NCI-H524 treated with DMSO at 0.1 percent for 48 hours (cell line): ENCODE results near the gene PSMG4.
A peak's percentile ranks its signal among the peaks of the same experiment; 100 is the strongest.

Experiments
- DNase-seq: peaks from one replicate; lab custom pipeline; 2025; lab: John Stamatoyannopoulos, UW

PSMG4 gene

GRCh38 chr6:3251462-3252314 lies 7.1 kb upstream of the PSMG4 start:
- DNase-seq, result peak; percentile 38

GRCh38 chr6:3252369-3252768 lies 6.4 kb upstream of the PSMG4 start:
- no peak for DNase-seq

GRCh38 chr6:3252861-3253596 lies 5.7 kb upstream of the PSMG4 start:
- no peak for DNase-seq

GRCh38 chr6:3253597-3253961 lies 5.2 kb upstream of the PSMG4 start:
- DNase-seq, result no peak

- DNase-seq, result no peak
Measured at GRCh38 chr6:3258201-3258600, 546 bp upstream of the PSMG4 start.

- no peak for DNase-seq
Measured at GRCh38 chr6:3259491-3259958, 778 bp downstream of the PSMG4 start.

- DNase-seq, result no peak
Measured at GRCh38 chr6:3260296-3260695, 1.5 kb downstream of the PSMG4 start.

GRCh38 chr6:3260772-3261517 lies 2.2 kb downstream of the PSMG4 start:
- no peak for DNase-seq

- DNase-seq, result no peak
Measured at GRCh38 chr6:3261518-3261820, 2.7 kb downstream of the PSMG4 start.

GRCh38 chr6:3261921-3262320 lies 3.2 kb downstream of the PSMG4 start:
- no peak for DNase-seq

- no peak for DNase-seq
Measured at GRCh38 chr6:3263096-3263495, 4.3 kb downstream of the PSMG4 start.

GRCh38 chr6:3264356-3264755 lies 5.6 kb downstream of the PSMG4 start:
- DNase-seq, result no peak

GRCh38 chr6:3265671-3266070 lies 6.9 kb downstream of the PSMG4 start:
- DNase-seq, result peak; percentile 30

- DNase-seq, result peak; percentile 69
Measured at GRCh38 chr6:3266170-3266569, 7.4 kb downstream of the PSMG4 start.

GRCh38 chr6:3267162-3267561 lies 8.4 kb downstream of the PSMG4 start:
- DNase-seq, result peak; percentile 54

GRCh38 chr6:3268680-3269079 lies 9.9 kb downstream of the PSMG4 start:
- DNase-seq, result no peak

GRCh38 chr6:3269281-3269975 lies 10.7 kb downstream of the PSMG4 start:
- no peak for DNase-seq

- no peak for DNase-seq
Measured at GRCh38 chr6:3270258-3270657, 11.5 kb downstream of the PSMG4 start.

- no peak for DNase-seq
Measured at GRCh38 chr6:3271756-3272155, 13.0 kb downstream of the PSMG4 start.

- DNase-seq, result no peak
Measured at GRCh38 chr6:3272911-3273547, 14.3 kb downstream of the PSMG4 start.

GRCh38 chr6:3273707-3274521 lies 15.2 kb downstream of the PSMG4 start:
- DNase-seq, result no peak
